H1 (cell line): ENCODE results near the gene RALGAPA2. TPM values are rescaled to one million over a fixed set of nuclear protein-coding genes. Genes with fewer than 3 reads are reported as not detected.

Experiments used
- CTCF ChIA-PET: fragments of 300-600 bp; sonication (Branson Sonifier 250); formaldehyde crosslinking; loops from one replicate; lab custom pipeline; 2021; ENCODE audit not compliant: partially characterized antibody; lab: Charles Lee
- POLR2A ChIA-PET: fragments of 300-600 bp; sonication (Branson Sonifier 250); formaldehyde crosslinking; loops from one replicate; lab custom pipeline; 2021; ENCODE audit warnings: inconsistent platforms; ENCODE audit not compliant: partially characterized antibody; lab: Charles Lee
- DNase-seq, 2 experiments: peaks; one replicate each; pipeline versions ENCODE4 v3.0.0 to v3.0.0-alpha.2; 2010 to 2022; ENCODE audit warnings: low spot score in 2 of 2, low read depth in 1 of 2, mixed read lengths in 1 of 2
- FAIRE-seq: peaks from 2 replicates; lab custom pipeline; 2011; peaks lifted over from hg19 to GRCh38; lab: Jason Lieb, UNC
- H2AFZ ChIP-seq: 2 replicates; pipeline ENCODE4 v1.8.1; 2012; ENCODE audit warnings: low read length, inconsistent platforms
- H2AK5ac ChIP-seq: 2 replicates; pipeline ENCODE4 v1.6.1; 2013; ENCODE audit warnings: low read depth, low read length
- H2BK120ac ChIP-seq: replicated peaks from 2 replicates; pipeline ENCODE3; 2013; ENCODE audit warnings: low read depth, low read length, inconsistent platforms
- H2BK12ac ChIP-seq: 2 replicates; pipeline ENCODE4 v1.6.1; 2013; ENCODE audit warnings: low read depth, low read length
- H2BK15ac ChIP-seq: 2 replicates; pipeline ENCODE4 v1.6.1; 2013; ENCODE audit warnings: low read length
- H2BK20ac ChIP-seq: 2 replicates; pipeline ENCODE4 v1.6.1; 2013; ENCODE audit warnings: low read length
- H2BK5ac ChIP-seq: 2 replicates; pipeline ENCODE4 v1.6.1; 2013; ENCODE audit warnings: low read depth, low read length
- H3K14ac ChIP-seq: 2 replicates; pipeline ENCODE4 v1.6.1; 2013; ENCODE audit warnings: inconsistent platforms; ENCODE audit not compliant: insufficient read length
- H3K18ac ChIP-seq: 2 replicates; pipeline ENCODE4 v1.6.1; 2013; ENCODE audit warnings: low read length; ENCODE audit errors: extremely low read depth
- H3K23ac ChIP-seq: 2 replicates; pipeline ENCODE4 v1.6.1; 2013; ENCODE audit warnings: inconsistent platforms; ENCODE audit not compliant: insufficient read length
- H3K23me2 ChIP-seq: 2 replicates; pipeline ENCODE4 v1.6.1; 2013; ENCODE audit warnings: low read depth, low read length
- H3K27ac ChIP-seq: 2 replicates; pipeline ENCODE4 v1.6.1; 2011; ENCODE audit warnings: low read depth, low read length, inconsistent platforms
- H3K27me3 ChIP-seq, 4 experiments: replicated peaks in 1 of 4; 1 replicate in 1 of 4; 2 replicates in 3 of 4; pipeline versions ENCODE4 v1.6.1 to v1.8.1; 2011 to 2013; ENCODE audit warnings: low read length in 3 of 4, mild to moderate bottlenecking in 3 of 4, inconsistent platforms in 2 of 4, mixed read lengths in 2 of 4, moderate library complexity in 1 of 4; ENCODE audit not compliant: control insufficient read depth in 3 of 4, insufficient read depth in 3 of 4; ENCODE audit errors: extremely low read depth in 1 of 4
- H3K36me3 ChIP-seq, 4 experiments: 2 replicates each; pipeline versions ENCODE4 v1.6.1 to v1.8.1; 2011 to 2013; ENCODE audit warnings: mild to moderate bottlenecking in 4 of 4, low read length in 3 of 4, moderate library complexity in 2 of 4, control low read depth in 1 of 4, inconsistent platforms in 1 of 4; ENCODE audit not compliant: insufficient read depth in 4 of 4, control insufficient read depth in 2 of 4
- H3K4ac ChIP-seq: replicated peaks from 2 replicates; pipeline ENCODE3; 2013; ENCODE audit warnings: low read length, low read depth, mixed read lengths, inconsistent platforms; ENCODE audit not compliant: insufficient read length
- H3K4me1 ChIP-seq, 4 experiments: replicated peaks in 1 of 4; 1 replicate in 1 of 4; 2 replicates in 3 of 4; pipeline versions ENCODE4 v1.6.1 to v1.8.1; 2011 to 2013; ENCODE audit warnings: low read length in 3 of 4, inconsistent platforms in 2 of 4, mixed read lengths in 1 of 4; ENCODE audit not compliant: insufficient read depth in 4 of 4, control insufficient read depth in 3 of 4
- H3K4me2 ChIP-seq, 2 experiments: 2 replicates each; pipeline versions ENCODE4 v1.6.1 to v1.8.1; 2011 to 2013; ENCODE audit warnings: low read depth in 2 of 2, low read length in 2 of 2, control low read depth in 1 of 2, inconsistent platforms in 1 of 2, mild to moderate bottlenecking in 1 of 2; ENCODE audit not compliant: insufficient read depth in 1 of 2
- H3K4me3 ChIP-seq, 4 experiments: fragments of 200-600, 300-600 bp in 1 of 4; sonication (generic), shearing (Covaris generic), sonication (Bioruptor Twin) in 1 of 4; 2 replicates each; pipeline versions ENCODE4 v1.5.1 to v1.8.1; 2011 to 2016; ENCODE audit warnings: low read length in 4 of 4, low read depth in 3 of 4, control low read depth in 2 of 4, inconsistent platforms in 2 of 4, mild to moderate bottlenecking in 2 of 4, mixed read lengths in 1 of 4, moderate library complexity in 1 of 4; ENCODE audit not compliant: insufficient read depth in 2 of 4; ENCODE audit errors: extremely low read depth in 1 of 4
- H3K56ac ChIP-seq: replicated peaks from 2 replicates; pipeline ENCODE3; 2013; ENCODE audit warnings: low read depth, mild to moderate bottlenecking, mixed read lengths, low read length, inconsistent platforms; ENCODE audit not compliant: insufficient read length
- H3K79me1 ChIP-seq: 2 replicates; pipeline ENCODE4 v1.6.1; 2013; ENCODE audit warnings: low read depth, low read length, control low read depth
- H3K79me2 ChIP-seq, 2 experiments: 2 replicates each; pipeline versions ENCODE4 v1.6.1 to v1.8.1; 2012 to 2013; ENCODE audit warnings: low read length in 2 of 2, mild to moderate bottlenecking in 2 of 2, inconsistent platforms in 1 of 2; ENCODE audit not compliant: insufficient read depth in 2 of 2, control insufficient read depth in 1 of 2
- H3K9ac ChIP-seq, 4 experiments: replicated peaks in 1 of 4; 1 replicate in 1 of 4; 2 replicates in 3 of 4; pipeline versions ENCODE4 v1.6.1 to v1.8.1; 2011 to 2013; ENCODE audit warnings: low read depth in 3 of 4, low read length in 3 of 4, control low read depth in 2 of 4, mild to moderate bottlenecking in 2 of 4, moderate library complexity in 2 of 4, inconsistent platforms in 1 of 4; ENCODE audit errors: extremely low read depth in 1 of 4
- H3K9me3 ChIP-seq, 2 experiments: 2 replicates each; pipeline versions ENCODE4 v1.6.1 to v1.8.1; 2012 to 2013; ENCODE audit warnings: mild to moderate bottlenecking in 2 of 2, moderate library complexity in 2 of 2, control low read depth in 1 of 2, inconsistent platforms in 1 of 2, low read depth in 1 of 2, low read length in 1 of 2, mixed read lengths in 1 of 2; ENCODE audit not compliant: insufficient read depth in 2 of 2
- H4K20me1 ChIP-seq, 2 experiments: replicated peaks in 1 of 2; 2 replicates each; pipeline versions ENCODE3 to v1.8.1; 2011 to 2013; ENCODE audit warnings: inconsistent platforms in 2 of 2, low read length in 2 of 2, mild to moderate bottlenecking in 1 of 2; ENCODE audit not compliant: insufficient read depth in 2 of 2, control insufficient read depth in 1 of 2
- H4K5ac ChIP-seq: 2 replicates; pipeline ENCODE4 v1.6.1; 2013; ENCODE audit warnings: low read length, low read depth, mixed read lengths, inconsistent platforms; ENCODE audit not compliant: insufficient read length
- H4K8ac ChIP-seq: 2 replicates; pipeline ENCODE4 v1.8.0; 2013; ENCODE audit warnings: mild to moderate bottlenecking, moderate library complexity, low read length, inconsistent platforms; ENCODE audit not compliant: insufficient read depth; ENCODE audit errors: extremely low read depth
- H4K91ac ChIP-seq: replicated peaks from 2 replicates; pipeline ENCODE3; 2013; ENCODE audit warnings: low read length, mixed read lengths, inconsistent platforms; ENCODE audit not compliant: insufficient read length
- ATF3 ChIP-seq: IDR thresholded peaks from 2 replicates; pipeline ENCODE4 v1.6.1; 2011; ENCODE audit warnings: low read depth, mild to moderate bottlenecking, low read length; ENCODE audit not compliant: insufficient read depth
- CEBPB ChIP-seq: IDR thresholded peaks from 2 replicates; pipeline ENCODE4 v1.6.1; 2012; ENCODE audit warnings: low read depth, low read length
- CHD1 ChIP-seq: IDR thresholded peaks from 2 replicates; pipeline ENCODE4 v1.6.1; 2012; ENCODE audit warnings: low read depth, low read length, improper control_type of control experiment
- CREB1 ChIP-seq: IDR thresholded peaks from 2 replicates; pipeline ENCODE4 v1.6.1; 2012; ENCODE audit warnings: inconsistent platforms
- HDAC2 ChIP-seq, 2 experiments: fragments of 300-600 bp in 1 of 2; sonication (generic) in 1 of 2; IDR thresholded peaks; 2 replicates each; pipeline ENCODE4 v1.6.1; 2011 to 2012; ENCODE audit warnings: low read depth in 2 of 2, low read length in 2 of 2, mild to moderate bottlenecking in 2 of 2, moderate library complexity in 2 of 2, borderline replicate concordance in 1 of 2, inconsistent platforms in 1 of 2
- POLR2AphosphoS5 ChIP-seq: IDR thresholded peaks from 2 replicates; pipeline ENCODE4 v1.6.1; 2011; ENCODE audit warnings: low read depth, low read length
- SUZ12 ChIP-seq: fragments of 200-600 bp; sonication (generic); IDR thresholded peaks from 2 replicates; pipeline ENCODE4 v1.6.1; 2012; ENCODE audit warnings: mild to moderate bottlenecking, inconsistent platforms, low read length, moderate library complexity, mixed read lengths
- TBP ChIP-seq: IDR thresholded peaks from 2 replicates; pipeline ENCODE4 v1.6.1; 2011; ENCODE audit warnings: low read depth, low read length, improper control_type of control experiment
- WGBS, 2 experiments: shearing (Covaris generic) in 1 of 2; methylation state at CpG; one replicate each; pipeline versions ENCODE4 v1.1.6 to v1.1.7; 2013 to 2015; ENCODE audit warnings: low lambda C conversion rate in 2 of 2, mixed read lengths in 2 of 2, inconsistent platforms in 1 of 2, low coverage in 1 of 2, missing lambda C conversion rate in 1 of 2; ENCODE audit not compliant: insufficient replicate concordance in 2 of 2, insufficient coverage in 1 of 2, insufficient read length in 1 of 2; ENCODE audit errors: extremely low coverage in 1 of 2, missing lambda C conversion rate in 1 of 2; 5-methylcytosine and 5-hydroxymethylcytosine counted together
- polyA plus RNA-seq, 7 experiments: library from polyadenylated mRNA; depleted of rRNA in 3 of 7; stranded (reverse) in 5 of 7; unstranded in 2 of 7; fragments of >200 nt in 5 of 7; fragments of 200-250 nt in 2 of 7; gene quantifications; 1 replicate in 5 of 7; 2 replicates in 1 of 7; 4 replicates in 1 of 7; pipeline versions ENCODE4 v1.2.1 to v1.2.3, GENCODE V29; 2011 to 2013; ENCODE audit warnings: missing spikeins in 2 of 7, mixed read lengths in 2 of 7
- total RNA-seq: library from RNA; stranded (reverse); fragmentation: NEBNext Ultra II Directional; extraction: Animal tissue kit (Norgen Biotek cat#: 25700); gene quantifications from 2 replicates; pipeline ENCODE4 v1.2.1, GENCODE V29; 2021
- TF ChIP-seq, protein P1 (sequence below), 3 experiments: IDR thresholded peaks; 1 replicate in 2 of 3; 2 replicates in 1 of 3; pipeline versions ENCODE4 v1.5.1 to v1.6.1; 2011; ENCODE audit warnings: low read length in 3 of 3, mild to moderate bottlenecking in 3 of 3, inconsistent platforms in 2 of 3, low read depth in 1 of 3, moderate library complexity in 1 of 3; ENCODE audit not compliant: insufficient read depth in 1 of 3; ENCODE audit errors: control extremely low read depth in 1 of 3
- TF ChIP-seq, protein P2 (sequence below): IDR thresholded peaks from 2 replicates; pipeline ENCODE4 v1.6.1; 2011; ENCODE audit warnings: low read length, improper control_type of control experiment

RALGAPA2 gene
- total and polyA plus RNA-seq, 2 of the 8 experiments (the other 6 are each of a cell fraction or from before 2014, with no cell fraction given), result 5.1 to 25.5 TPM

- H2BK5ac ChIP-seq, result no peak overlapping the region
- no peaks in the 10 kb centered on the region for H3K9me3 ChIP-seq
- H3K14ac ChIP-seq, result no peak overlapping the region
- CTCF ChIA-PET, result no interaction called here
- no peak overlapping the region for H2AFZ ChIP-seq
- no peak overlapping the region for H2AK5ac ChIP-seq
- H3K9ac ChIP-seq, result no peak overlapping the region
- no peak overlapping the region for H3K27ac ChIP-seq
- no peak overlapping the region for H3K23ac ChIP-seq
- H3K18ac ChIP-seq, result no peak overlapping the region
- 85% methylated on average over 2 of the region's 2 CpGs; no CpG with 5 or more reads in 1 of the 2 experiments for WGBS, 2 experiments
- H2BK20ac ChIP-seq, result no peak overlapping the region
- no peaks in the 10 kb centered on the region for H3K27me3 ChIP-seq
- H3K4me2 ChIP-seq, result no peak overlapping the region
- no peak overlapping the region for H2BK120ac ChIP-seq
- no peaks in the 10 kb centered on the region for H4K20me1 ChIP-seq
- no peak overlapping the region for H3K56ac ChIP-seq
- no peak overlapping the region for H3K4me3 ChIP-seq
- peaks cover 0 to 2% (median 0%) of the 10 kb centered on the region in 4 experiments; a peak in 1 of 7 replicates for H3K4me1 ChIP-seq
- no peaks in the 10 kb centered on the region for H3K79me1 ChIP-seq
- H2BK12ac ChIP-seq, result no peak overlapping the region
- POLR2A ChIA-PET, result no interaction called here
- H2BK15ac ChIP-seq, result no peak overlapping the region
- no peak for FAIRE-seq
- H3K79me2 ChIP-seq, result no peaks in the 10 kb centered on the region
- H4K91ac ChIP-seq, result no peak overlapping the region
- H3K23me2 ChIP-seq, result no peaks in the 10 kb centered on the region; the same call in 1 of the 2 replicates
- no peak overlapping the region for H4K8ac ChIP-seq
- H3K4ac ChIP-seq, result no peak overlapping the region
- H3K36me3 ChIP-seq, result peaks cover 0 to 5% (median 0%) of the 10 kb centered on the region in 4 experiments; a peak in 3 of 8 replicates
- H4K5ac ChIP-seq, result no peak overlapping the region
- no peak for DNase-seq
- TF ChIP-seq ATF3 (no peak), HDAC2 (IDR thresholded peaks at IDR 0.05; ENCODE audit: borderline replicate concordance in 1 of 2, low read depth in 2 of 2, low read length in 2 of 2) (no peak), CREB1 (no peak), CHD1 (no peak), POLR2AphosphoS5 (no peak), SUZ12 (no peak), CEBPB (no peak), TBP (no peak)
- TF ChIP-seq, protein P1, sequence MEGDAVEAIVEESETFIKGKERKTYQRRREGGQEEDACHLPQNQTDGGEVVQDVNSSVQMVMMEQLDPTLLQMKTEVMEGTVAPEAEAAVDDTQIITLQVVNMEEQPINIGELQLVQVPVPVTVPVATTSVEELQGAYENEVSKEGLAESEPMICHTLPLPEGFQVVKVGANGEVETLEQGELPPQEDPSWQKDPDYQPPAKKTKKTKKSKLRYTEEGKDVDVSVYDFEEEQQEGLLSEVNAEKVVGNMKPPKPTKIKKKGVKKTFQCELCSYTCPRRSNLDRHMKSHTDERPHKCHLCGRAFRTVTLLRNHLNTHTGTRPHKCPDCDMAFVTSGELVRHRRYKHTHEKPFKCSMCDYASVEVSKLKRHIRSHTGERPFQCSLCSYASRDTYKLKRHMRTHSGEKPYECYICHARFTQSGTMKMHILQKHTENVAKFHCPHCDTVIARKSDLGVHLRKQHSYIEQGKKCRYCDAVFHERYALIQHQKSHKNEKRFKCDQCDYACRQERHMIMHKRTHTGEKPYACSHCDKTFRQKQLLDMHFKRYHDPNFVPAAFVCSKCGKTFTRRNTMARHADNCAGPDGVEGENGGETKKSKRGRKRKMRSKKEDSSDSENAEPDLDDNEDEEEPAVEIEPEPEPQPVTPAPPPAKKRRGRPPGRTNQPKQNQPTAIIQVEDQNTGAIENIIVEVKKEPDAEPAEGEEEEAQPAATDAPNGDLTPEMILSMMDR (IDR thresholded peaks at IDR 0.05; ENCODE audit: control extremely low read depth in 1 of 3, insufficient read depth in 1 of 3, low read depth in 1 of 3, low read length in 3 of 3), result no peak
- TF ChIP-seq, protein P2, sequence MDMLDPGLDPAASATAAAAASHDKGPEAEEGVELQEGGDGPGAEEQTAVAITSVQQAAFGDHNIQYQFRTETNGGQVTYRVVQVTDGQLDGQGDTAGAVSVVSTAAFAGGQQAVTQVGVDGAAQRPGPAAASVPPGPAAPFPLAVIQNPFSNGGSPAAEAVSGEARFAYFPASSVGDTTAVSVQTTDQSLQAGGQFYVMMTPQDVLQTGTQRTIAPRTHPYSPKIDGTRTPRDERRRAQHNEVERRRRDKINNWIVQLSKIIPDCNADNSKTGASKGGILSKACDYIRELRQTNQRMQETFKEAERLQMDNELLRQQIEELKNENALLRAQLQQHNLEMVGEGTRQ, result no peak
Measured at GRCh38 chr20:20573797-20574196, 138.6 kb downstream of the RALGAPA2 start.
